Astrocyte (in vitro differentiated cells and primary cell): ENCODE data around the gene PALMD.

Experiments used
- EZH2 ChIP-seq: IDR thresholded peaks from 2 replicates; pipeline ENCODE4 v1.6.1; 2012; ENCODE audit warnings: mild to moderate bottlenecking, low read length, inconsistent platforms; ENCODE audit not compliant: insufficient read depth
- TF ChIP-seq, protein P1 (sequence below): IDR thresholded peaks from 2 replicates; pipeline ENCODE4 v1.5.1; 2011; ENCODE audit warnings: low read depth, mild to moderate bottlenecking, inconsistent platforms, low read length, moderate library complexity; ENCODE audit not compliant: insufficient read depth

DNA sequence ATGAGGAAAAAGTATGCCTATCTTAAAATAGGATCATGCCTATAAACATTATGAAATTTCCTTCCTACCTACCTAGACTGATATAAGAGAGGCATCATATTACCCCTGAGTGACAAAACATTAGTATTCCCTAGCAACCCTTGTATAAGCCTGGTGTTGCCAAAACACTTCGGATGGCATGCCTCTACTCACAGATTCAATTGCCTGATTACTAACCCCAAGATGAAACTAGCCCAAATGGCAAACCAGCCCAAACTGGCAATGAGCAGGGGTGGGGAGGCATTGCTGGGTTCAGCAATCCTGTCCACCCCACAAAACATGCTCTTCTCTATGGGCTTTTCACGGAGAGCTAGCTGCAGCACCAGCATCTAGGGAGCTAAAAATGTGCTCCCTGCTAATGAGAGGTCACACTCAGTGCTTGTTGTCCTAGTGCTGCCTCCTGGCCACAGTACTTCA, 13.9 kb downstream of the PALMD start:
- TF ChIP-seq, protein P1, sequence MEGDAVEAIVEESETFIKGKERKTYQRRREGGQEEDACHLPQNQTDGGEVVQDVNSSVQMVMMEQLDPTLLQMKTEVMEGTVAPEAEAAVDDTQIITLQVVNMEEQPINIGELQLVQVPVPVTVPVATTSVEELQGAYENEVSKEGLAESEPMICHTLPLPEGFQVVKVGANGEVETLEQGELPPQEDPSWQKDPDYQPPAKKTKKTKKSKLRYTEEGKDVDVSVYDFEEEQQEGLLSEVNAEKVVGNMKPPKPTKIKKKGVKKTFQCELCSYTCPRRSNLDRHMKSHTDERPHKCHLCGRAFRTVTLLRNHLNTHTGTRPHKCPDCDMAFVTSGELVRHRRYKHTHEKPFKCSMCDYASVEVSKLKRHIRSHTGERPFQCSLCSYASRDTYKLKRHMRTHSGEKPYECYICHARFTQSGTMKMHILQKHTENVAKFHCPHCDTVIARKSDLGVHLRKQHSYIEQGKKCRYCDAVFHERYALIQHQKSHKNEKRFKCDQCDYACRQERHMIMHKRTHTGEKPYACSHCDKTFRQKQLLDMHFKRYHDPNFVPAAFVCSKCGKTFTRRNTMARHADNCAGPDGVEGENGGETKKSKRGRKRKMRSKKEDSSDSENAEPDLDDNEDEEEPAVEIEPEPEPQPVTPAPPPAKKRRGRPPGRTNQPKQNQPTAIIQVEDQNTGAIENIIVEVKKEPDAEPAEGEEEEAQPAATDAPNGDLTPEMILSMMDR, result no peak
- no peak for TF ChIP-seq EZH2
